PC-3 (cell line): ENCODE data around the gene FYN. TPM values are rescaled to one million over a fixed set of nuclear protein-coding genes. Genes with fewer than 3 reads are reported as not detected.

ENCODE experiments used
- ATAC-seq: fragments of 200-7000 bp; cut with Tn5 transposase; 2 replicates; pipeline ENCODE4 v1.9.1; 2020; ENCODE audit warnings: mild to moderate bottlenecking, moderate library complexity
- BruUV-seq: library from RNA; stranded (reverse); fragments of 400-500 nt; replicated peaks from 2 replicates; lab custom pipeline; 2021; lab: Mats Ljungman, UMichigan
- CTCF ChIA-PET: fragments of 300-600 bp; sonication (Branson Sonifier 250); formaldehyde crosslinking; loops from one replicate; lab custom pipeline; 2022; ENCODE audit warnings: antibody characterized with exemption; lab: Charles Lee
- POLR2A ChIA-PET: fragments of 300-600 bp; sonication (Branson Sonifier 250); formaldehyde crosslinking; loops from one replicate; lab custom pipeline; 2022; ENCODE audit warnings: antibody characterized with exemption; ENCODE audit not compliant: unreplicated experiment; lab: Charles Lee
- DNase-seq: peaks from one replicate; pipeline ENCODE4 v3.0.0-alpha.2; 2015
- H2AFZ ChIP-seq: fragments of 300-600 bp; sonication (generic); 2 replicates; pipeline ENCODE4 v1.6.0; 2016; ENCODE audit warnings: antibody characterized with exemption, low read length
- H3F3A ChIP-seq: fragments of 300-600 bp; sonication (generic); one replicate; pipeline ENCODE4 v1.6.0; 2017; ENCODE audit warnings: antibody characterized with exemption, low read length, control low read depth, mild to moderate bottlenecking; ENCODE audit not compliant: unreplicated experiment
- H3K27ac ChIP-seq: fragments of 300-600 bp; sonication (generic); 2 replicates; pipeline ENCODE4 v1.5.1; 2016; ENCODE audit warnings: mild to moderate bottlenecking, low read length
- H3K27me3 ChIP-seq: fragments of 300-600 bp; sonication (generic); 2 replicates; pipeline ENCODE4 v1.6.1; 2016; ENCODE audit warnings: low read length, mixed read lengths
- H3K36me3 ChIP-seq: fragments of 300-600 bp; sonication (generic); 2 replicates; pipeline ENCODE4 v1.6.1; 2016; ENCODE audit warnings: low read depth, mixed run types, low read length, mixed read lengths
- H3K4me1 ChIP-seq: fragments of 300-600 bp; sonication (generic); 2 replicates; pipeline ENCODE4 v1.5.1; 2016; ENCODE audit warnings: low read length; ENCODE audit not compliant: insufficient read depth
- H3K4me2 ChIP-seq: fragments of 300-600 bp; sonication (generic); 2 replicates; pipeline ENCODE4 v1.6.0; 2016; ENCODE audit warnings: low read length
- H3K4me3 ChIP-seq: fragments of 300-600 bp; sonication (generic); 2 replicates; pipeline ENCODE4 v1.5.1; 2016; ENCODE audit warnings: mild to moderate bottlenecking, low read length, mixed read lengths
- H3K79me2 ChIP-seq: fragments of 300-600 bp; sonication (generic); 2 replicates; pipeline ENCODE4 v1.6.1; 2017; ENCODE audit warnings: low read length, mixed read lengths
- H3K9ac ChIP-seq: fragments of 300-600 bp; sonication (generic); 2 replicates; pipeline ENCODE4 v1.6.0; 2016; ENCODE audit warnings: mild to moderate bottlenecking, low read length
- H3K9me2 ChIP-seq: fragments of 300-600 bp; sonication (generic); replicated peaks from 2 replicates; pipeline ENCODE4 v1.6.1; 2016; ENCODE audit warnings: mixed run types, low read length, mixed read lengths
- H3K9me3 ChIP-seq: fragments of 300-600 bp; sonication (generic); 2 replicates; pipeline ENCODE4 v1.6.1; 2016; ENCODE audit warnings: low read length, mixed read lengths
- H4K20me1 ChIP-seq: fragments of 300-600 bp; sonication (generic); 2 replicates; pipeline ENCODE4 v1.6.1; 2016; ENCODE audit warnings: low read length, mixed read lengths
- EZH2 ChIP-seq: fragments of 300-600 bp; sonication (generic); IDR thresholded peaks from one replicate; pipeline ENCODE4 v1.6.1; 2017; ENCODE audit warnings: antibody characterized with exemption, mild to moderate bottlenecking, low read length; ENCODE audit not compliant: unreplicated experiment
- EZH2phosphoT487 ChIP-seq: fragments of 300-600 bp; sonication (generic); IDR thresholded peaks from 2 replicates; pipeline ENCODE4 v1.6.1; 2018; ENCODE audit warnings: mild to moderate bottlenecking, antibody characterized with exemption, low read length, borderline replicate concordance
- intact Hi-C: fragments of 100-400 bp; cut with micrococcal nuclease; formaldehyde crosslinking; loops from 2 replicates; pipeline ENCODE4 v1.9.0; 2023
- total RNA-seq: library from RNA; depleted of rRNA; stranded (reverse); fragments of >200 nt; gene quantifications from 2 replicates; pipeline ENCODE4 v1.2.3, GENCODE V29; 2014
- TF ChIP-seq, protein P1 (sequence below): fragments of 300-600 bp; sonication (generic); conservative IDR thresholded peaks from 2 replicates; pipeline ENCODE4 v1.5.1; 2017; ENCODE audit warnings: antibody characterized with exemption, low read depth, mild to moderate bottlenecking, low read length

Gene FYN
- total RNA-seq, 1 experiment from 2014 or later: 27.6 TPM

DNA sequence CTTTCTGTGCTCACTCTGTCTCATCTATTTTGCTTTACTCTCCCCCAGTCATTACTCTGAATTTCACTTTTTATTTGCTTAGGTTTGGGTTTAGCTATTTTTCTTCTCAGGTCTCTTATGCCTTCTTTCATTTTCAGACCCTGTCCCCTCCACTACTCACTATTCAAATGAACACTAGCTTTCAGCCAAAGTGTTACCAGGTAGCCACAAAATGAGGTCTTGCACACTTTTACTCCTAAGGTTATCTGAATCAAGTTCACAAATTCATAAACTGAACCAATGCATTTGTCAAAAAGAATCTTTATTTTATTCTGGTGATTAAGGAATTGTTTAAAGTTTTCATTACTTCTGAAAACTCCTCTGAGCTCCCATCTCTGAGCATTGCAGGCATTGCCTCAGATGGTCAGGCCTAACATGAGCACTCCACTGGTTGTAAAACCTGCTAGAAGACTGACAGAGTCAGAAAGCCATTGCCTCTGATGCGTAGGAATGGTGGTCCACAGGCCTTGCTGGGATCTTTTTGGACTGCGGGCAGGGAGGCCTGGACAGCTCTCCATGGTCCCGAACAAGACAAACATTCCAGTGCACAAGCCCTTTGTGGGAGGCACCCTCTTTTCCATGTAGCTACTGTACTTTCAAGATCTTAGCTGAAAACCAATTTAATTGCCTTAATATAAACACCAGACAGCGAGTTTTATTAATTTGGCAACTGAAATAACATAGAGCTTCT lies 48.5 kb downstream of the FYN start:
- Histone ChIP-seq H3F3A (no peaks in the 10 kb centered on the region), H2AFZ (no peak overlapping the region), H3K9me3 (no peaks in the 10 kb centered on the region), H3K36me3 (no peaks in the 10 kb centered on the region), H3K9ac (no peak overlapping the region), H3K4me2 (no peak overlapping the region), H3K4me1 (peaks cover 16% of the 10 kb centered on the region), H3K27me3 (no peaks in the 10 kb centered on the region), H3K9me2 (no peaks in the 10 kb centered on the region), H4K20me1 (no peaks in the 10 kb centered on the region), H3K79me2 (no peaks in the 10 kb centered on the region), H3K4me3 (no peak overlapping the region), H3K27ac (no peak overlapping the region)
- ChIA-PET CTCF (no interaction called here), POLR2A (no interaction called here)
- BruUV-seq: no TSS peak
- ATAC-seq: no peak
- DNase-seq: no peak
- TF ChIP-seq EZH2 (no peak), EZH2phosphoT487 (no peak)
- TF ChIP-seq, protein P1, sequence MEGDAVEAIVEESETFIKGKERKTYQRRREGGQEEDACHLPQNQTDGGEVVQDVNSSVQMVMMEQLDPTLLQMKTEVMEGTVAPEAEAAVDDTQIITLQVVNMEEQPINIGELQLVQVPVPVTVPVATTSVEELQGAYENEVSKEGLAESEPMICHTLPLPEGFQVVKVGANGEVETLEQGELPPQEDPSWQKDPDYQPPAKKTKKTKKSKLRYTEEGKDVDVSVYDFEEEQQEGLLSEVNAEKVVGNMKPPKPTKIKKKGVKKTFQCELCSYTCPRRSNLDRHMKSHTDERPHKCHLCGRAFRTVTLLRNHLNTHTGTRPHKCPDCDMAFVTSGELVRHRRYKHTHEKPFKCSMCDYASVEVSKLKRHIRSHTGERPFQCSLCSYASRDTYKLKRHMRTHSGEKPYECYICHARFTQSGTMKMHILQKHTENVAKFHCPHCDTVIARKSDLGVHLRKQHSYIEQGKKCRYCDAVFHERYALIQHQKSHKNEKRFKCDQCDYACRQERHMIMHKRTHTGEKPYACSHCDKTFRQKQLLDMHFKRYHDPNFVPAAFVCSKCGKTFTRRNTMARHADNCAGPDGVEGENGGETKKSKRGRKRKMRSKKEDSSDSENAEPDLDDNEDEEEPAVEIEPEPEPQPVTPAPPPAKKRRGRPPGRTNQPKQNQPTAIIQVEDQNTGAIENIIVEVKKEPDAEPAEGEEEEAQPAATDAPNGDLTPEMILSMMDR: no peak
- intact Hi-C loops: no loop called here

DNA sequence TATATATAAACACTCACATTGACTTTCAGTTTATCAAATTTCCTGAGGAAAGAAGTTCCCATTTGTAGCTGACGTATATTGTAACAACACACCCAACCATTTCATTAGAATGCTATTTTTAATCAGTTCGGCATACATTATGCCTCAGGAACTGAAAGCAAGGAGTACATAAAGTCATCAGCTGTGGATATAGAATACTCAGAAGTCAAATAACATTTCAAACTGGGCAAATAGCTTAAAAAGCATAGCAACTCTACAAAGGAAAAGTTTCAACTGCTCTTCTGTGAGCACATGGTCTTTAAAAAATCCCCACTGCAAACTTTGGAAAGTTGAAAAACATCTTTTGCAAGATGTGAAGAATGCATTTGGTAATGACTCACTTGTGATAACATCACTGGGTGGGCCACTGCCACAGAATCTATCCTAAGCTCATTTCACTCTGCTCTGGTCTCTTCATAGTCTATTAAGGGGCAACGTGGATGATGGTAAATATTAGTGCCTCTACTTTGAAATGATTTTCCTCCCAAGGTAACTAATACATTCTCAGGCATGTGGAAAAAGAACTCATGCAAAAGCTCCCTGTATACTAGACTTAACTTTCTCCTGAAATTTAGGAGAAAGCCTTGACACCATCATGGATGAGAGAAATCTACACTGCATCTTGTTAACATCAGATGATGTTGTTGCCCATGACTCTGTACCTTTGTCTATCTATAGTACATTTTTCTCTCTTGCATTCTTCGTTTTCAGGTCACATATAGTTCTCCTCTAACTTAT lies 49.2 kb downstream of the FYN start:
- peaks cover 16% of the 10 kb centered on the region for H3K4me1 ChIP-seq
- H3K9me3 ChIP-seq: no peaks in the 10 kb centered on the region
- TF ChIP-seq, protein P1: no peak
- TF ChIP-seq EZH2 (no peak), EZH2phosphoT487 (no peak)
- H3K36me3 ChIP-seq: no peaks in the 10 kb centered on the region
- peak overlapping the region; percentile 45 for H3K4me2 ChIP-seq
- H3K9me2 ChIP-seq: no peaks in the 10 kb centered on the region
- intact Hi-C loops: no loop called here
- H3K27ac ChIP-seq: no peak overlapping the region
- ChIA-PET POLR2A (no interaction called here), CTCF (no interaction called here)
- ATAC-seq: no peak; the same call in 1 of the 2 replicates
- no peaks in the 10 kb centered on the region for H3K27me3 ChIP-seq
- no peak overlapping the region for H3K9ac ChIP-seq
- peak; percentile 50 for DNase-seq
- no TSS peak for BruUV-seq
- no peaks in the 10 kb centered on the region for H3K79me2 ChIP-seq
- H3F3A ChIP-seq: no peaks in the 10 kb centered on the region
- H3K4me3 ChIP-seq: 0 out of 2 replicates have a peak overlapping the region, but pooled peaks have one; percentile 16
- H4K20me1 ChIP-seq: no peaks in the 10 kb centered on the region
- H2AFZ ChIP-seq: peak overlapping the region; percentile 18; the same call in 1 of the 2 replicates

DNA sequence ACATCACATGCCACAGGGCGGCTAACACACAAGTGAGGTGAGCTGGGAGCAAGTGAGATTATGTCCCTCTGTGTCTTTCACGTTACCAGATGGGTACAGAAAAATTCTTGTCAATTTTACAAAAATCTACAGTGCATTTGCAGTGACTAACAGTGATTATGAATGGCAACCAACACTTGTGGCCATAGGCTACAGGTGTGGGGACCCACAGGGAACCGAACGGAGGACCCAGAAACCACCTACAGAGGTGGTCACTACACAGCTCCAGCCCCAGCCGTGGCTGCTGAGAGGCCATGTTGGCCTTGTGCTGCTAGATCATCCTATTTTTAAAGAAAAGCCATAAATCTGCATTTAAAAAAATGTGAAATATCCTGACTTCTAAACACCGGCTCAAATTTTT lies 50.2 kb downstream of the FYN start:
- DNase-seq: no peak
- TF ChIP-seq EZH2phosphoT487 (no peak), EZH2 (no peak)
- TF ChIP-seq, protein P1: no peak
- peaks cover 16% of the 10 kb centered on the region for H3K4me1 ChIP-seq
- H3K4me3 ChIP-seq: no peak overlapping the region
- BruUV-seq: no TSS peak
- no peaks in the 10 kb centered on the region for H3K9me2 ChIP-seq
- H3K27me3 ChIP-seq: no peaks in the 10 kb centered on the region
- ChIA-PET CTCF (no interaction called here), POLR2A (no interaction called here)
- H3K9ac ChIP-seq: no peak overlapping the region
- intact Hi-C loops: no loop called here
- no peak for ATAC-seq
- no peaks in the 10 kb centered on the region for H3K79me2 ChIP-seq
- H3K4me2 ChIP-seq: no peak overlapping the region
- H2AFZ ChIP-seq: no peak overlapping the region
- H3K36me3 ChIP-seq: no peaks in the 10 kb centered on the region
- no peak overlapping the region for H3K27ac ChIP-seq
- H4K20me1 ChIP-seq: no peaks in the 10 kb centered on the region
- no peaks in the 10 kb centered on the region for H3K9me3 ChIP-seq
- no peaks in the 10 kb centered on the region for H3F3A ChIP-seq
